Fibroblast of mammary gland (primary cell): Measurements from ENCODE around the gene ART1.
A peak's percentile ranks its signal among the peaks of the same experiment; 100 is the strongest.

ENCODE experiments used
- DNase-seq: peaks from one replicate; pipeline ENCODE4 v3.0.0-alpha.2; 2010; ENCODE audit warnings: low read depth
- H3K4me3 ChIP-seq: 2 replicates; pipeline ENCODE4 v1.5.1; 2011; ENCODE audit warnings: low read depth, mild to moderate bottlenecking, low read length, moderate library complexity; ENCODE audit not compliant: control insufficient read depth
- CTCF ChIP-seq: conservative IDR thresholded peaks from 2 replicates; pipeline ENCODE4 v1.5.1; 2011; ENCODE audit warnings: low read depth, low read length, inconsistent platforms; ENCODE audit not compliant: control insufficient read depth, insufficient read depth

Gene ART1

GRCh38 chr11:3617990-3618389 lies 26.9 kb upstream of the ART1 start:
- no peak overlapping the region for H3K4me3 ChIP-seq
- TF ChIP-seq CTCF: no peak
- no peak for DNase-seq

- no peak for TF ChIP-seq CTCF
- DNase-seq: no peak
- H3K4me3 ChIP-seq: no peak overlapping the region
These were observed 22.4 kb upstream of the ART1 start for GRCh38 chr11:3622521-3622920.

- no peak overlapping the region for H3K4me3 ChIP-seq
- no peak for TF ChIP-seq CTCF
- DNase-seq: no peak
These were observed 21.8 kb upstream of the ART1 start for GRCh38 chr11:3623121-3623520.

GRCh38 chr11:3623767-3624458 lies 21.0 kb upstream of the ART1 start:
- no peak for TF ChIP-seq CTCF
- no peak for DNase-seq
- H3K4me3 ChIP-seq: no peak overlapping the region

GRCh38 chr11:3626250-3626960 lies 18.5 kb upstream of the ART1 start:
- no peak for DNase-seq
- no peak overlapping the region for H3K4me3 ChIP-seq
- TF ChIP-seq CTCF: no peak

GRCh38 chr11:3627291-3627690 lies 17.6 kb upstream of the ART1 start:
- no peak overlapping the region for H3K4me3 ChIP-seq
- peak; percentile 82 for DNase-seq
- TF ChIP-seq CTCF: no peak
